Left lung (tissue), 10 donors: ENCODE results near the gene PROM1. TPM values are rescaled to one million over a fixed set of nuclear protein-coding genes. Genes with fewer than 3 reads are reported as not detected.

Experiments used
- ATAC-seq: fragments of 200-7000 bp; cut with Tn5 transposase; one replicate; pipeline ENCODE4 v1.9.1; 2020; ENCODE audit warnings: moderate library complexity
- DNase-seq, 4 donors: peaks; one replicate each; pipeline ENCODE4 v3.0.0-alpha.2; 2013 to 2020
- H3K27ac ChIP-seq, 2 donors: fragments of 200-600 bp; sonication (generic) in 1 of 2; one replicate each; pipeline versions ENCODE4 v1.5.0 to v1.8.0; 2020 to 2021
- H3K27me3 ChIP-seq, 2 donors: fragments of 200-600 bp; sonication (generic) in 1 of 2; one replicate each; pipeline versions ENCODE4 v1.5.0 to v1.8.0; 2020 to 2021
- H3K36me3 ChIP-seq, 2 donors: fragments of 200-600 bp; sonication (generic) in 1 of 2; one replicate each; pipeline versions ENCODE4 v1.5.0 to v1.8.0; 2020 to 2021
- H3K4me1 ChIP-seq, 2 donors: fragments of 200-600 bp; one replicate each; pipeline ENCODE4 v1.8.0; 2021
- H3K4me3 ChIP-seq, 2 donors: fragments of 200-600 bp; sonication (generic) in 1 of 2; one replicate each; pipeline versions ENCODE4 v1.5.0 to v1.8.0; 2020 to 2021; ENCODE audit warnings: mild to moderate bottlenecking in 1 of 2
- H3K9me3 ChIP-seq, 2 donors: fragments of 200-600 bp; sonication (generic) in 1 of 2; one replicate each; pipeline versions ENCODE4 v1.5.0 to v1.8.0; 2020 to 2021
- CTCF ChIP-seq, 2 donors: fragments of 200-600 bp; sonication (generic) in 1 of 2; IDR thresholded peaks; one replicate each; pipeline versions ENCODE4 v1.5.0 to v1.8.0; 2021; ENCODE audit warnings: antibody characterized with exemption in 2 of 2
- intact Hi-C, 2 donors: fragments of 100-400 bp; cut with DNase I; formaldehyde crosslinking; loops; one replicate each; pipeline versions ENCODE4 v1.11.2 to v1.14.2; 2022
- polyA plus RNA-seq, 6 donors: library from polyadenylated mRNA; unstranded; fragments of 120-200 nt; gene quantifications; one replicate each; pipeline ENCODE4 v1.2.1, GENCODE V29; 2013; ENCODE audit not compliant: insufficient read length in 6 of 6
- total RNA-seq, 2 donors: library from RNA; stranded (reverse); fragmentation: NEBNext Ultra II Directional; extraction: Animal tissue kit (Norgen Biotek cat#: 25700); gene quantifications; one replicate each; pipeline ENCODE4 v1.2.1, GENCODE V29; 2021
- donor health status: DM: no; HTN: yes; CAD: no.
- donor health status: DM: no; HTN: no; CAD: no.

PROM1 gene
- total and polyA plus RNA-seq, 8 donors, result 11.2 to 37.1 (median 25.2) TPM; not detected in 1

- no peak for TF ChIP-seq CTCF (IDR thresholded peaks at IDR 0.05)
- no peaks in the 10 kb centered on the region for H3K27me3 ChIP-seq
- intact Hi-C loops, result no loop called here
- no peak for DNase-seq
- H3K4me1 ChIP-seq, result no peaks in the 10 kb centered on the region
- no peaks in the 10 kb centered on the region for H3K9me3 ChIP-seq
- H3K36me3 ChIP-seq, result no peaks in the 10 kb centered on the region
- ATAC-seq, result no peak
- H3K4me3 ChIP-seq, result no peak overlapping the region
- H3K27ac ChIP-seq, result no peak overlapping the region
These were observed 138.9 kb downstream of the PROM1 start for GRCh38 chr4:15944895-15945294.

- Histone ChIP-seq H3K27me3 (no peaks in the 10 kb centered on the region), H3K4me3 (no peak overlapping the region), H3K4me1 (no peaks in the 10 kb centered on the region), H3K36me3 (no peaks in the 10 kb centered on the region), H3K9me3 (no peaks in the 10 kb centered on the region), H3K27ac (no peak overlapping the region)
- no peak for DNase-seq
- intact Hi-C loops, result no loop called here
- TF ChIP-seq CTCF (IDR thresholded peaks at IDR 0.05), result no peak
- ATAC-seq, result no peak
These were observed 141.5 kb downstream of the PROM1 start for GRCh38 chr4:15942283-15942682.

GRCh38 chr4:15938640-15939039 is 145.2 kb downstream of the PROM1 start, which contains the start of gene FGFBP1:
TSS of gene FGFBP1 (minus strand) at chr4:15938740. CDS start at chr4:15936632, 2,108 bp downstream.
- Histone ChIP-seq H3K27ac (no peak within 1 kb of the TSS), H3K4me3 (peak within 1 kb of the TSS in 1 of 2 donors; percentile 15), H3K36me3 (no peaks in the 10 kb centered on the region), H3K4me1 (no peaks in the 10 kb centered on the region), H3K9me3 (no peaks in the 10 kb centered on the region), H3K27me3 (no peaks in the 10 kb centered on the region)
- no peak for TF ChIP-seq CTCF (IDR thresholded peaks at IDR 0.05)
- intact Hi-C loops, result no loop called here
- ATAC-seq (no peak), DNase-seq (no peak)

GRCh38 chr4:15938182-15938581 is 145.6 kb downstream of the PROM1 start:
- H3K27me3 ChIP-seq, result no peaks in the 10 kb centered on the region
- H3K9me3 ChIP-seq, result no peaks in the 10 kb centered on the region
- peak overlapping the region in 1 of 2 donors; percentile 15 for H3K4me3 ChIP-seq
- intact Hi-C loops, result no loop called here
- peak in 2 of 4 donors; percentile 33 to 81 for DNase-seq
- peak; percentile 77 for ATAC-seq
- H3K27ac ChIP-seq, result no peak overlapping the region
- no peaks in the 10 kb centered on the region for H3K4me1 ChIP-seq
- no peak for TF ChIP-seq CTCF (IDR thresholded peaks at IDR 0.05)
- no peaks in the 10 kb centered on the region for H3K36me3 ChIP-seq

- H3K4me3 ChIP-seq, result no peak overlapping the region
- ATAC-seq, result peak; percentile 90
- no peaks in the 10 kb centered on the region for H3K4me1 ChIP-seq
These were observed 147.3 kb downstream of the PROM1 start for GRCh38 chr4:15936495-15936894.

More at GRCh38 chr4:15936495-15936894, 147.3 kb downstream of the PROM1 start:
- TF ChIP-seq CTCF (IDR thresholded peaks at IDR 0.05), result no peak
- DNase-seq, result peak in 2 of 4 donors; percentile 7 to 72
- Histone ChIP-seq H3K27me3 (no peaks in the 10 kb centered on the region), H3K27ac (no peak overlapping the region), H3K9me3 (no peaks in the 10 kb centered on the region), H3K36me3 (no peaks in the 10 kb centered on the region)
- intact Hi-C loops, result no loop called here
